ENCODE results near the gene EMC9.

EMC9 gene

DNA sequence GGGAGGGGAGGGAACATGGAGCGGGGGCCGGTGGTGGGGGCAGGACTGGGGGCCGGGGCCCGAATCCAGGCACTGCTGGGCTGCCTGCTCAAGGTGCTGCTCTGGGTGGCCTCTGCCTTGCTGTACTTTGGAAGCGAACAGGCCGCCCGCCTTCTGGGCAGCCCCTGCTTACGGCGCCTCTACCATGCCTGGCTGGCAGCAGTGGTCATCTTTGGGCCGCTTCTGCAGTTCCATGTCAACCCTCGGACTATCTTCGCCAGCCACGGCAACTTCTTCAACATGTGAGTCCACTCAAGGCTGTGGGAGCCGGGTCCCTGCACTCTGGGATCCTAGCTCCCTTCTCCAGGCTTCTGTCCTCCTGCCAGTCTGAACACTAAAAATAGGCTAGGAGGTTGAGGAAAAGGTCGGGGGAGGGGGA is 9.8 kb downstream of the EMC9 start:
- no peak overlapping the region for H3K4me3 ChIP-seq (ENCODE audit: low read depth, low read length)
- no peak for DNase-seq (ENCODE audit: low read depth, low spot score)
- TF ChIP-seq, protein P1, sequence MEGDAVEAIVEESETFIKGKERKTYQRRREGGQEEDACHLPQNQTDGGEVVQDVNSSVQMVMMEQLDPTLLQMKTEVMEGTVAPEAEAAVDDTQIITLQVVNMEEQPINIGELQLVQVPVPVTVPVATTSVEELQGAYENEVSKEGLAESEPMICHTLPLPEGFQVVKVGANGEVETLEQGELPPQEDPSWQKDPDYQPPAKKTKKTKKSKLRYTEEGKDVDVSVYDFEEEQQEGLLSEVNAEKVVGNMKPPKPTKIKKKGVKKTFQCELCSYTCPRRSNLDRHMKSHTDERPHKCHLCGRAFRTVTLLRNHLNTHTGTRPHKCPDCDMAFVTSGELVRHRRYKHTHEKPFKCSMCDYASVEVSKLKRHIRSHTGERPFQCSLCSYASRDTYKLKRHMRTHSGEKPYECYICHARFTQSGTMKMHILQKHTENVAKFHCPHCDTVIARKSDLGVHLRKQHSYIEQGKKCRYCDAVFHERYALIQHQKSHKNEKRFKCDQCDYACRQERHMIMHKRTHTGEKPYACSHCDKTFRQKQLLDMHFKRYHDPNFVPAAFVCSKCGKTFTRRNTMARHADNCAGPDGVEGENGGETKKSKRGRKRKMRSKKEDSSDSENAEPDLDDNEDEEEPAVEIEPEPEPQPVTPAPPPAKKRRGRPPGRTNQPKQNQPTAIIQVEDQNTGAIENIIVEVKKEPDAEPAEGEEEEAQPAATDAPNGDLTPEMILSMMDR (IDR thresholded peaks at IDR 0.05; ENCODE audit: low read depth, low read length): no peak
- in situ Hi-C loops (cut with HindIII; ENCODE audit: low sequenced_read_pairs): no loop called here

DNA sequence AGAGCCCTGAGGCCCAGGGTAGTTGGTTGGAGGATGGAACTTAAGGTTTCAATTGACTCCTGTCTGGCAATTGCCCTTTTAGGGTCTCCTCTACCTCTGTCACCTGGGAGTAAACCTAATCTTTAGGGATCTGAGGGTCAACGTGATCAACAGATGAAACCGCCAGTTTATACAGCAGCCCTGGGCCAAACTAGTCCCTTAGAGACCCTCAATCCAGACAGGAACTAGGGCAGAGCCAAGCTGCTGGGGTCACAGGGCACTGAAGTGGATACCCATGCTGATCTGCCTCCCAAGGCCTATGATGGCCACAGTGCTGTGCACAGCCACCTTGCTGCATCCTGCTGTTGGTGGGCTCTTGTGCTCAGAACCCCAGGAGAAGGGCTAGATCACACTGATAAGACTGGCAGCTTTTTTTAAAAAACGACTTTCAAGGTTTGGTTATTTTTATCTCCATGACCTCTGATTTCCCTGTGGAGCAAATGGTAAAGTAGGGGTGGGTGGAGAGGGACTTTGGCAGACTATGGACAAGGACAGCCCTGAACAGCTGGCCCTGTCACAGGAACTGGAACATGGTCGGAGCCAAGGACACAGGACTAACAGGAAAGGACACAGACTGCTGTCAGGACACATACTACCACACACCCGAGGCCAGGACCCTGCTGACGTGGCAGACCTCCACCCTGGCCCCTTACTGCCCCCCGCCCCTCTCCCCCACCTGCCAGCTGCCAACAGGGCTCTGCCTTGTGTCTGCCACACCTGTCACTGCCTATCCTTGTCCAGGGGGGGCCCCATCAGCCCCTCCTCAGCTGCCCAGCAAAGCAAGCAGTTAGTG is 10.5 kb downstream of the EMC9 start:
- no peak for DNase-seq (ENCODE audit: low read depth, low spot score)
- H3K4me3 ChIP-seq (ENCODE audit: low read depth, low read length): no peak overlapping the region
- in situ Hi-C loops (cut with HindIII; ENCODE audit: low sequenced_read_pairs): no loop called here
- TF ChIP-seq, protein P1 (IDR thresholded peaks at IDR 0.05; ENCODE audit: low read depth, low read length): no peak

DNA sequence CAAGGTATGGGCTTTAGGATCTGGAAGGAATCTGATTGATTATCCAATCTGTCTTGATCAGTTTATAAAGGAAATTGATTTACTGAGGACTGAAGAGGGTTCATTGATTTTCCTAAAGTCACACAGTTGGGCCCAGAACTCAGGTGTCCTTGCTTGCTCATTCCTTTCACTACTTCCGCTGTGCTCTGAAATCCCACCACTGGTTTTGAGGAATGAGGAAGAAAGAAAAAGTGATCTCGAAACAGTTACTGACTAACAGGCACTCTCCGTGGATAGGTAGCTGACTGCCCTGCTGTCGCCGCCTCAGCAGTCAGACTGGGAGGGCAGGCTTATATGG is 11.0 kb downstream of the EMC9 start, which contains the start of gene FITM1:
FITM1 (plus strand) TSS at position 280 of the 337 bp plus-strand sequence. CDS start 905 bp downstream, outside the sequence.
- in situ Hi-C loops (cut with HindIII; ENCODE audit: low sequenced_read_pairs): no loop called here
- no peak for DNase-seq (ENCODE audit: low read depth, low spot score)
- TF ChIP-seq, protein P1 (IDR thresholded peaks at IDR 0.05; ENCODE audit: low read depth, low read length): no peak
- no peak within 1 kb of the TSS for H3K4me3 ChIP-seq (ENCODE audit: low read depth, low read length)

DNA sequence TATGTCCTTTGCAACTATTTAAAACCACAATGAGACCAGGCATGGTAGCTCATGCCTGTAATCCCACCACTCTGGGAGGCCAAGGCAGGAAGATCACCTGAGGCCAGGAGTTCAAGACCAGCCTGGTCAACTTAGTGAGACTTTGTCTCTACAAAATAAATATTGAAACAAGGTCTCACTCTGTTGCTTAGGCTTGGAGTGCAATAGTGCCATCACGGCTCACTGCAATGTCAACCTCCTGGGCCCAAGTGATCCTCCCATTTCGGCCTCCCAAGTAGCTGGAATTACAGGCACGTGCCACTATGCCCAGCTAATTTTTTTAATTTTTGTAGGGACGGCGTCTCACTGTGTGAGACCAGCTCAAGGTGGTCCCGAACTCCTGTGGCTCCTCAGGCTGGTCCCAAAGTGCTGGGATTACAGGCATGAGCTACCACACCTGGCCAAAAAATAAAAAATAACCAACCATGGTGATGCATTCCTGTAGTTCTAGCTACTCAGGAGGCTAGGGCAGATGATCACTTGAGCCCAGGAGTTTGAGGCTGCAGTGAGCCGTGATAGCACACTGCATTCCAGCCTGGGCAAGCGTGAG is 11.9 kb downstream of the EMC9 start:
- in situ Hi-C loops (cut with HindIII; ENCODE audit: low sequenced_read_pairs): no loop called here
- no peak overlapping the region for H3K4me3 ChIP-seq (ENCODE audit: low read depth, low read length)
- TF ChIP-seq, protein P1 (IDR thresholded peaks at IDR 0.05; ENCODE audit: low read depth, low read length): no peak
- no peak for DNase-seq (ENCODE audit: low read depth, low spot score)

DNA sequence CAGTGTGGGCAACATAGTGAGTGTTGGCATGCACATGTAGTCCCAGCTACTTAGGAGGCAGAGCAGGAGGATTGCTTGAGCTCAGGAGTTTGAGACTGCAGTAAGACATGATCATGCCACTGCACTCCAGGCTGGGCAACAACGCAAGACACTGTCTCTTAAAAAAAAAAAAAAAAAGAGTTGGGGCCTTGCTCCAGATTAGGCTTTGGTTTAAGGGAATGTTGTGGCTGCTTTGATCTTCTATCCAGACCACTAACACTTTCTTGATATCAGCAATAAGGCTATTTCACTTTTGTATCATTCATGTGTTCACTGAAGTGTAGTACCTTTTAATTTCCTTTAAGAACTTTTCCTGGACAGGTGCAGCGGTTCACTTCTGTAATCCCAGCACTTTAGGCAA is 13.7 kb downstream of the EMC9 start:
- TF ChIP-seq, protein P1 (IDR thresholded peaks at IDR 0.05; ENCODE audit: low read depth, low read length): no peak
- no peak overlapping the region for H3K4me3 ChIP-seq (ENCODE audit: low read depth, low read length)
- in situ Hi-C loops (cut with HindIII; ENCODE audit: low sequenced_read_pairs): no loop called here
- DNase-seq (ENCODE audit: low read depth, low spot score): no peak

DNA sequence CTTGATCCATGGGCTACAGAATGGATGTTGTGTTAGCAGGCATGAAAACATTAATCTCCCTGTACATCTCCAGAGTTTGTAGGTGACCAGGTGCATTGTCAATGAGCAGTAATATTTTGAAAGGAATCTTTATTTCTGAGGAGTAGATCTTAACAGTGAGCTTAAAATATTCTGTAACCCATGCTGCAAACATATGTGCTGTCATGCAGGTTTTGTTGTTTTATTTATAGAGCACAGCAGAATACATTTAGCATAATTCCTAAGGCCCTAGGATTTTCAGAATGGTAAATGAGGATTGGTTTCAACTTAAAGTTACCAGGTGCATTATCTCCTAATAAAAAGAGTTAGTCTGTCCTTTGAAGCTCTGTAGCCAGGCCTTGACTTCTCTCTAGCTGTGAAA is 14.5 kb downstream of the EMC9 start:
- TF ChIP-seq, protein P1 (IDR thresholded peaks at IDR 0.05; ENCODE audit: low read depth, low read length): no peak
- in situ Hi-C loops (cut with HindIII; ENCODE audit: low sequenced_read_pairs): no loop called here
- no peak overlapping the region for H3K4me3 ChIP-seq (ENCODE audit: low read depth, low read length)
- DNase-seq (ENCODE audit: low read depth, low spot score): no peak
